ENCODE results near the gene ZCCHC14.

- TF ChIP-seq CTCF (CRISPR knock-in tag; IDR thresholded peaks at IDR 0.05) = no peak
- TF ChIP-seq EZH2 (conservative IDR thresholded peaks at IDR 0.05; ENCODE audit: low read depth, low read length) = no peak
- TF ChIP-seq PCBP1 (IDR thresholded peaks at IDR 0.05; ENCODE audit: borderline replicate concordance, low read depth, low read length) = no peak
- no peak for TF ChIP-seq GABPA (IDR thresholded peaks at IDR 0.05; ENCODE audit: low read depth, low read length)
- TF ChIP-seq GABPA (CRISPR knock-in tag; IDR thresholded peaks at IDR 0.05; ENCODE audit: low read depth) = no peak
- TF ChIP-seq BCLAF1 (IDR thresholded peaks at IDR 0.05) = no peak
- TF ChIP-seq RAD21 (CRISPR knock-in tag; IDR thresholded peaks at IDR 0.05) = no peak
- TF ChIP-seq U2AF1 (optimal IDR thresholded peaks at IDR 0.05; ENCODE audit: low read depth, low read length) = no peak
- no peak for TF ChIP-seq RBM22 (optimal IDR thresholded peaks at IDR 0.05; ENCODE audit: low read length)
These were observed 26.9 kb downstream of the ZCCHC14 start for GRCh38 chr16:87465879-87466278.

Data from HepG2 (cell line).